Measurements from ENCODE around the gene CDKAL1.

- TF ChIP-seq CTCF (IDR thresholded peaks at IDR 0.05; ENCODE audit: low read depth, low read length) = peak; percentile 32; the same call in 1 of the 2 replicates
- no peak for TF ChIP-seq EZH2phosphoT487 (IDR thresholded peaks at IDR 0.05; ENCODE audit: low read depth)
These were observed 485.4 kb downstream of the CDKAL1 start for GRCh38 chr6:21019614-21020013.
